Suppressor macrophage treated with lipopolysaccharide for 4 hours (primary cell): ENCODE data around the gene CEP170B.
"Not testable (repeated sequence)": the region's sequence is repeated elsewhere in the genome, so short reads cannot be mapped to it uniquely, and the experiment has no call there.

ENCODE experiments used
- DNase-seq: peaks from one replicate; pipeline ENCODE4 v3.0.0-alpha.2; 2020

Gene CEP170B

GRCh38 chr14:104879983-104880565 is 15.0 kb downstream of the CEP170B start:
- DNase-seq, result no peak

- no peak for DNase-seq
Observed at GRCh38 chr14:104880584-104881210, 15.6 kb downstream of the CEP170B start.

GRCh38 chr14:104881369-104881979 is 16.4 kb downstream of the CEP170B start:
- DNase-seq, result no peak

DNA sequence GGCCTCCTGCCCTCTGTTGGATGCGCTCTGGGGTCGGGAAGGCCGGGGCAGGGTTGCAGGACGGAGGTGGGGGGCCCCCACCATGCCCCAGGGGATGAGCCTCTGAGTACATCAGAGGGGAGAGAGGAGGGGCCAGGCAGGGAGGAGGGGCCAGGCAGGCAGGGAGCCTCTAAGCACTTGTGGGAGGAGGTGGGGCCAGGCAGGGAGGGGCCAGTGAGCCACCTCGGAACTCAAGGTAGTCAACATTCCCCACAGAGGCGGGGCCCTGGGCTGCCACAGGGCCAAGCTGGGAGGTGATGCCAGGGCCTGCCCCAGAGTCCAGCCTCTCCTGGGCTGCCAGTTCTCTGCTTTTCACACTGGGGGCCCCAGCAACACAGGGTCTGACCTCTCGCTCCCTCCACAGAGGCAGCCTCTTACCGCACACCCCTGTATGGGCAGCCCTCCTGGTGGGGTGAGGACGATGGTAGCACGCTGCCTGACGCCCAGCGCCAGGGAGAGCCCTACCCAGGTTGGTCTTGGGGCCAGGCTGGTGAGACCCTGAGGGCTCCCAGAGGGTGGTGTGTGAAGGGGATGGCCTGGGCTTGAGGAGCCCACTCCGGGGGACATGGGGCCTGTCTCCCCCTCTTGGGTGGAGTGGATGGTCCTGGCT is 17.4 kb downstream of the CEP170B start:
- no peak for DNase-seq

GRCh38 chr14:104882991-104883660 is 18.1 kb downstream of the CEP170B start:
- no peak for DNase-seq

DNA sequence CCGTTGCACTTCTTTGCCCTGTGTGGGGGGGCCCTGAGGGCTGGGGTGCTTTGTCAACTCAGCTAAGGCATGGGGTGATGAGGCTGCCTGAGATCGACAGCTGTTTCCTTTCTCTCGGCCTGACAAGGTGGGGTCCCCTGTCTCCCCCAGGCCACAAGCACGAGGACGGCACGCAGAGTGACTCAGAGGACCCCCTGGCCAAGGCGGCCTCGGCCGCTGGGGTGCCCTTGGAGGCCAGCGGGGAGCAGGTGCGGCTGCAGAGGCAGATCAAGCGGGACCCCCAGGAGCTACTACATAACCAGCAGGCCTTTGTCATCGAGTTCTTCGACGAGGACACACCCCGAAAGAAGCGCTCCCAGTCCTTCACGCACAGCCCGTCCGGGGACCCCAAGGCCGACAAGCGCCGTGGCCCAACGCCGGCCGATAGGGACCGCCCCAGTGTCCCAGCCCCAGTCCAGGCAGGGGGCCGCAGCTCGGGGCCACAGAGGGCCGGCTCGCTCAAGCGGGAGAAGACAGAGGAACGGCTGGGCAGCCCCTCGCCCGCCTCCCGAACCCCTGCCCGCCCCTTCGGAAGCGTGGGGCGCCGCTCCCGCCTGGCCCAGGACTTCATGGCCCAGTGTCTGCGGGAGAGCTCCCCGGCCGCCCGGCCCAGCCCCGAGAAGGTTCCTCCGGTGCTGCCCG is 18.8 kb downstream of the CEP170B start:
- no peak for DNase-seq

DNA sequence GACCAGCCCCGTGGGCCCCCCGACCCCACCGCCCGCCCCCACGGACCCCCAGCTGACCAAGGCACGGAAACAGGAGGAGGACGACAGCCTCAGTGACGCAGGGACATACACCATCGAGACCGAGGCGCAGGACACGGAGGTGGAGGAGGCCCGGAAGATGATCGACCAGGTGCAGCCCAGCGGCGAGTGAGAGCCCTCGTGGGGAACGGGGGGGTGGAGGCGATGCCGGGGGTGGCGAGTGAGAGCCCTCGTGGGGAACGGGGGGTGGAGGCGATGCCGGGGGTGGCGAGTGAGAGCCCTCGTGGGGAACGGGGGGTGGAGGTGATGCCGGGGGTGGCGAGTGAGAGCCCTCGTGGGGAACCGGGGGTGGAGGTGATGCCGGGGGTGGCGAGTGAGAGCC is 19.3 kb downstream of the CEP170B start:
- not testable (repeated sequence) for DNase-seq

- no peak for DNase-seq
Observed at GRCh38 chr14:104885031-104885972, 20.2 kb downstream of the CEP170B start.

- DNase-seq, result no peak
Observed at GRCh38 chr14:104885973-104886689, 21.1 kb downstream of the CEP170B start.

- no peak for DNase-seq
Observed at GRCh38 chr14:104886690-104887622, 21.9 kb downstream of the CEP170B start.

GRCh38 chr14:104887623-104888488 is 22.8 kb downstream of the CEP170B start:
- DNase-seq, result no peak

- DNase-seq, result no peak
Observed at GRCh38 chr14:104888489-104889374, 23.7 kb downstream of the CEP170B start.

GRCh38 chr14:104889375-104889757 is 24.3 kb downstream of the CEP170B start:
- DNase-seq, result no peak

- not testable (repeated sequence) for DNase-seq
Observed at GRCh38 chr14:104890292-104890691, 25.2 kb downstream of the CEP170B start.

DNA sequence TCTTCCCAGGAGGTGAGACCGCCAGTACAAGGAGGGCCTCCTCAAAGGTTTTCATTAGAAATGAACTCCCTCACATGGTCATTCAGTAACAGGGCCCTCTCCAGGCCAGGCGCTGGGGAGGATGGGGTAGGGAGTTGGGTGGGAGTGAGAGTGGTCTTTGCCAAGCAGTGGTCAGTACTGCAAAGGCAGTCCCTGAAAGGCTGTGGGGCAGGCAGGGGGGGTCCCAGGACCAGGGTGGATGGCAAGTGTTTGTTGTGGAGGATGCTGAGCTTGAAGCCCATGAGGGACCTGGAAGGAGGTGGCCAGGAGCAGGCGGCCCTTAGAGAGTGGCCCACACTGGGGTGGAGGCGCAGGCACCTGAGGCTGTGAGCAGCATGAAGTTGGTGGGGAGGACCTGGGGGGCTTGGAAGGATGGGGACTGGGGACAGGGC is 26.1 kb downstream of the CEP170B start:
- DNase-seq, result no peak

DNA sequence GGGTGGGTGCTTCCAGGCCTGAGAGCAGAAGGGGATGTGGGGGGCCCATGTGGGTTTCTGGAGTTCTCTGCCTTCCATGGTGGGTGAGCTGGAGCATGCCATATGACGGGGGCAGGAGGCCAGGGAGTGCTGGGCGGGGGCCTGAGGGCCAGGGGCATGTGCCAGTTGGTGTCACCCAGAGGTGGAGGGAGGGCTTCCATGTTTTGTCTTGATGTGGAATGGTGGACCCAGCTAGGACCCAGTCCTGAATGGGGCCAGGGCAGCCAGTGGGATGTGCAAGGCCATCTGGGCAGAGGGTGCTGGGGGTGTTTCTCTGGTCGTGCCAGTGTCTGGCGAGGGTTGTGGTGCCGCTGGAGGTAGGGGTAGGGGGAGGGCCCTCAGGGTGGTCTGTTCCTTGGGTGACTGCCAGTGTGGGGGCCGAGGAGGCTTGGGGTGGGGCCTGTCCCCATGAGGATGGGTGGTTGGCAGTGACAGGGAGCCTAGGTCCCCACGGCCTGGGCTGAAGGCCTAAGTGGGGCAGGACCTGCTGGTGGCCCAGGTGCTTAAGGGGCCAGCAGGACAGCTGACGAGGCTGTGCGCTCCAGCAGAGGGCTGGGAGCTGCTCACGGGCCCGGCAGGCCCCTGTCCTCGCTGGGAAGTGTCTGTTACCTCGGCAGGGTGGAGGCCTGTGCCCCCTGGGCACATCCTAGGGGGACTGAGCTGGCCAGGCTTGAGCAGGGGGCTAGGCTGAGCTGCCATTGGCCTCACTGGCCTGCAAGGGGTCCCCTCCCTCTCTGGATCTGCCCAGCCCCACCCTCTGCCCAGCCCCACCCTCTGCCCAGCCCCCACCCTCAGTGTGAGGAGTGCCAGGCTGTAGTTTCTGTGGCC is 26.8 kb downstream of the CEP170B start:
- DNase-seq, result no peak
